GM19468 (cell line): Measurements from ENCODE around the gene KATNA1.
"Not testable (repeated sequence)": the region's sequence is repeated elsewhere in the genome, so short reads cannot be mapped to it uniquely, and the experiment has no call there.

Experiments used
- ATAC-seq: cut with Tn5 transposase; IDR thresholded peaks from one replicate; pipeline ENCODE4 v1.9.1; 2021; ENCODE audit warnings: mild to moderate bottlenecking, moderate library complexity, moderate number of reproducible peaks; ENCODE audit not compliant: unreplicated experiment; ENCODE audit errors: extremely low read depth

KATNA1 gene

DNA sequence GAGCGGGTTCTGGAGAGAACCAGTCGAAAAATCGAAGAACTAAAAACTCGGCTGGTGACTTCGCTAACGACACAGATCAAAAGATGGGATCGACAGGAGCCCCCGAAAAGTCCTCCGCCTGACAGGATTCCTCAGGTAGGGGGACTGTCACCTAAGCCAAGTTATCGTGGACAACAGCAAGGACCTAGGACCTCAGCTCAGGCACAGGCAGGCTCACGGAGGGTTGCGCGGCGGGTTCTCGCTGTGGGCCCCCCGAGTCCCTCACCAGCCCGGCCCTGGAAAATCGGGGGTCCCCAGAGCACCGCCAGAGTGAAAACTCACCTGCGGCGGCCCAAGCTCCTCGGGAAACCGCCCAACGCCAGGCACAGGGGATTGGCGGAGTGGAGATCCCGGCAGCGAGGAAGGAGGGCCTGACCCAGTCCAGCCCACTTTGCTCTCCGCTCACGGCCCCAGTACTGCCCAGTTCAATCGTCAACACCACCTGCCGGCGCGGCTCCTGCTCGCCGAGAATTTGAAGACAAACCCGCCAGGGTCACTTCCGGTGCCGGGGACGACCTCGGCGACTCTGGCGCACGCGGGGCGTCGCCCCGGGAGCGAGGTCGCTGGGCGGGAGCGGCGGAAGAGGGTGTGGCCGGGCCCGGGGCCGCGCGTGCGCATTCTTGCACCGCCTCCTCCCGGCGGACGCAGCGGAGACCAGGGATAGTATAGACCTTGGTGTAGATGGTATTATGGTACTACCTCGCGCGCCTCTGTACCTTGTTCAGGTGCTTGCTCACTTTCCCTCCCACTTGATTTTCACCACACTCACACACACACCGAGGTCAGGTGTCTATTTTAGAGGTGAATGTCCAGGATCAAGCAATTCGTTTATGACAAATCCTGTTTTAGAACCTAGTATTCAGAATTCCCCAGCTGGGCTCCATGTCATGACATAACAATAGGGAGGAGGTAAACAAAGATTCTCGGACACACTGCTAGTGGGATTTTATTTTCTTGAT is at the start of gene KATNA1:
Gene KATNA1 (minus strand): TSS at position 567 of the 998 bp plus-strand sequence. CDS start 10,167 bp downstream, outside the sequence.
- ATAC-seq, result peak; percentile 75

- no peak for ATAC-seq
These were observed 49.7 kb upstream of the KATNA1 start for GRCh38 chr6:149698175-149698574.

GRCh38 chr6:149696901-149697300 is 48.4 kb upstream of the KATNA1 start:
- no peak for ATAC-seq

DNA sequence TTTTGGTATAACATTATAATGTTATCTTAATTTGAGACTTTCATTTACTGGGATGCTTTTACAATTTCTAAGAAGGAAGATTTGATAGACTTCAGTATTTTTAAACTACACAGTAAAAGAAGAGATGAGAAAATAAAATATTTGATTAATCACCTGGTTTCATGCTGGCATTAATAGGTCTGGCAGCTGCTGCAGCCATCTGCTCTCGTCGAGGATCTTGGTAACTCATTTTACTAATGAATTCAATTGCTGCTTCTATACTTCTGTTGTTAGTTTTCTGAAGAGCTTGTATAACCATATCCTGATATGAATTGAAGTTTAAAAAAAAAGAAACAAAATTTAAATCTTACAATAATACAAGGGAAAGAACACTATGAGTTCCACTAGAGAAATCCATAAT is 46.4 kb upstream of the KATNA1 start:
- no peak for ATAC-seq

DNA sequence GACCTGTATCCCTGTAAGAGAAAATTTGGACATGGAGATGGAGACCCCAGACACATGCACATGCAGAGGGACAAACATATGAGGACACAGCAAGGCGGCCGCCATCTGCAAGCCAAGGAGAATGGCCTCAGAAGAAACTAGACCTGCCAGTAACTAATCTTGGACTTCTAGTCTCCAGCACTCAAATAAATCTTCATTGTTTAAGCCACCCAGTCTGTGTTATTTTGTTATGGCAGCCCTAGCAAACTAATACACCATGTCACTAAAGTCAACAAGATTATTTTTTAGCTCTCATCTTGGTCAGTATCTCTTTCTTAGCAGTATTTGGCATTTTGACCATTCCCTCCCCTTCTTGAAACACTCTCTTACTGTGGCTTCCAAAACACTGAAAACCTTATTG is 42.7 kb upstream of the KATNA1 start:
- no peak for ATAC-seq

- ATAC-seq, result no peak
These were observed 37.7 kb upstream of the KATNA1 start for GRCh38 chr6:149686230-149686629.

DNA sequence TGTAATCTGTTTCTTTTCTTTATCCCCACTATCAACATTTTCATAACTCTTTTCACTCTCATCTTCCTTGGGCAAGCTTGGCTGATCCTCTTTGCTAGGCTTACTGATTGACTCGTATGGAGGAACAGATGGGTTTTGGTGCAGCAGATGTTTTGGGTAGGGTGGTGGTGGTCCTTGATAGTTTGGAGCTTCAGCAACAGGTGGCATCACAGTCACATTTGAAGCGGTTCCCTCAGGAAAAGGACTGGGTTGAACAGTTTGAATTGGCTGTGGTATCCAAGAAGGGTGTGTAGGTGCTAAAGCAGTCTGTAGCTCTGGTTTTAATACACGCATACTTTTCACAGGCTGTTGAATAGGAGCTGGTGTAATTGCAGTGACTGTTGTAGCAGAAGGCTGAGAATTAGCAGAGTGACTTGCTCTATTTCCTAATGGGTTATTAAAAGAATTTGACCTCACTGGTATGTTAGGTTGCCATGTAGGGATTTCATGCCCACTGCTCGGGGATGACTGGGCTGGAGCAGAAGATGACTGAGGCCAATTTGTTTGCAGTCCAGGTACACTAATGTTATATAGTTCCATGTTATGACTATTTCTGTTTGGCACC is 34.8 kb upstream of the KATNA1 start:
- no peak for ATAC-seq

DNA sequence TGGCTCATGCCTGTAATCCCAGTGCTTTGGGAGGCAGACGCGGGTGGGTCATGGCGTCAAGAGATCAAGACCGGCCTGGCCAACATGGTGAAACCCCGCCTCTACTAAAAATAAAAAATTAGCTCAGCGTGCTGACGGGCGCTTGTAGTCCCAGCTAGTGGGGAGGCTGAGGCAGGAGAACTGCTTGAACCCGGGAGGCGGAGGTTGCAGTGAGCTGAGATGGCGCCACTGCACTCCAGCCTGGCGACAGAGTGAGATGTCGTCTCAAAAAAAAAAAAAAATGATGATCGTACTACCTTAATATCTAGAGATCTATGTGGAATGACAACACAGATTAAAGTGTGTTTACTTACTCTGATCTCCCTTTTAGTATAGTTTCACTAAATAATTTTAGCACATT is 33.3 kb upstream of the KATNA1 start:
- ATAC-seq, result not testable (repeated sequence)

GRCh38 chr6:149681209-149681608 is 32.7 kb upstream of the KATNA1 start:
- ATAC-seq, result no peak

GRCh38 chr6:149680503-149680902 is 32.0 kb upstream of the KATNA1 start:
- ATAC-seq, result peak; percentile 39

DNA sequence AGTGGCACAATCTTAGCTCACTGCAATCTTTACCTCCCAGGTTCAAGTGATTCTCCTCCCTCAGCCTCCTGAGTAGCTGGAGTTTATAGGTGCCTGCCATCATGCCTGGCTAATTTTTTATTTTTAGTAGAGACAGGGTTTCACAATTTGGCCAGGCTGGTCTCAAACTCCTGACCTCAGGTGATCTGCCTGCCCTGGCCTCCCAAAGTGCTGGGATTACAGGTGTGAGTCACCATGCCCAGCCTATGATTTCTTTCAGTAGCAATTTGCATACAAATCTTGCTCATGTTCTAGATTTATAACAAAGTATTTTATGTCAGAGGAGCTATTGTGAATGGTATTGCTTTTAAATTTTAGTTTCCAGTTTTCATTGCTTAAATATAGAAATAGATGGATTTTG is 23.8 kb upstream of the KATNA1 start:
- not testable (repeated sequence) for ATAC-seq

DNA sequence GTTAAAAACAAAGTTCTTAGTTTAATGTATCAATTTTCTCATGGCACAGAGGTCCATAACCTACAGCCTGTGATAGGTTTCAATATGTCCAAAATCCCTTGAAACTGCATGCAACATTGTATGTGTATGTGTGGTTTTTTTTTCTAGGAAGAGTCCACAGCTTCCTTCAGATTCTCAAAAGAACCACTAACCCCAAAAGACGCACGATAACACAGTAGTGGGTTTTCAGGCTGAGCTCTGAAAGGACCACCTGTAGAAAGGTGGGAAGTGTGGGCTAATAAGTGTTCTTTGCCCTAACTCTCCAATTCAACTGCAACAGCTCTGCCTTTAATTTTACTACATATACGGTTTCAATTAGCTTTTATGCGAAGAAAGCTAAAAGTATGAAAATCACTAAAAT is 11.5 kb upstream of the KATNA1 start:
- no peak for ATAC-seq

GRCh38 chr6:149657441-149657840 is 8.9 kb upstream of the KATNA1 start:
- no peak for ATAC-seq

GRCh38 chr6:149651056-149651455 is 2.5 kb upstream of the KATNA1 start:
- ATAC-seq, result no peak

DNA sequence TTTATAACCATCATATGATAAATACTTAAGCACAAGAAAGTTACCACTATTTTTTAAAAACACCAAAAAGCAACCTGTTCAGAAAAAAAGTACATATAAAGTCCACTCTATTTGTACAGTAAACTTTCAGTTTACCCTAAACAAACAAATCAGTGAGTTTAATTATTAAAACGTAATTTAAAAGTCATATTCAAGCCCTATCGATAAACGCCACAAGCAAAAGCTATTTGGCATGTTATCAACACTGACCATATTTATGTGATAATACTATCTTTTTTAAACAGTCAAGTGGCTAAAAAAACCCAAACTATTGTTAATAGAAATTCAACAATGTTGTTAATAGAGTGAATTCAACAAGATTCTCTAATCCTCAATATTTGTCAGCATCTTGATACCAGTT is 1.9 kb downstream of the KATNA1 start:
- no peak for ATAC-seq

DNA sequence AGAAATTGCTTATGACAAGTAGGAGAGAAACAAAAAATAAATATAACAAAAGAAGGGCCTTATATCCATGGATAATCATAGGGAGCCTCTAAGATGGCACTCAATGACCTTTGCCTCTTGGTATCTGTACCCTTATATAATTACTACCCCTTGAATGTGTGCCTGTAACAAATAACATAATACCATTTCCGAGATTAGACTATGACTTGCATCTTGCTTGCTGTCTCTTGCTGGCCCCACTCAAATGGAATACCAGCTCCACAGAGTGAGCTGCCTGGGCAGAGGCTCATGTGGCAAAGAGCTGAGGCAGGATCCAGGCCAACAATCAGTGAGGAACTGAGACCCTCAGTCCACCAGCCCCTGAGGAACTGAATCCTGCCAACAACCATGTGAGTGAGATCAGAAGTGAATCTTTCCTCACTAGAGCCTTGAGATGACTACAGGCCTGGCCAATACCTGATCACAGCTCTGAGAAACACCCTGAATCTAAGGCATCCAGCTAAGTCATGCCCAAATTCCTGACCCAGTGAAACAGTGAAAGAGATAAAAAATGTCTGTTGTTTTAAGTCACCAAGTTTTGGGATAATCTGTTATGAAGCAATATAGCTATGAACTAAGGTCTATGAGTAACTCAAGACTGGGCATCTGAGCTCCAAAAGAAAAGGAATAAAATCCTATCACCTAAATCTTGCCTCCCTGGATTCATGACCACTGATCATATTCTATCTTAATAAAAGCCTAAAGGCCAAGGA is 5.5 kb downstream of the KATNA1 start:
- ATAC-seq, result no peak

DNA sequence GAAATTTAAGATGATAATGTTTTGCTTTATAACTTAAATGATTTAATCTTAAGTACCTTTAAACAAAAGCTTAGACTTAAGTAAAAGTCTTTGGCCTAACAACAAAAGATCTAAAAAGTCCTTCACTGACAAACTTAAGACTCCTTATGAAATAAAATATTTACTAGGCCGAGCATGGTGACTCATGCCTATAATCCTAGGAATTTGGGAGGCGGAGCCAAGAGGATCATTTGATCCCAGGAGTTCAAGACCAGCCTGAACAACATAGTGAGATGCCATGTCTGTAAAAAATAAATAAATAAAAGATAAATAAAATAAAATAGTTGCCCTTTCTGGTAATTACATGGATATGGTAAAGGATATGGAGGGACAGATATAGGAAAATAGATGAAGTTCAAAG is 12.4 kb downstream of the KATNA1 start:
- ATAC-seq, result no peak

DNA sequence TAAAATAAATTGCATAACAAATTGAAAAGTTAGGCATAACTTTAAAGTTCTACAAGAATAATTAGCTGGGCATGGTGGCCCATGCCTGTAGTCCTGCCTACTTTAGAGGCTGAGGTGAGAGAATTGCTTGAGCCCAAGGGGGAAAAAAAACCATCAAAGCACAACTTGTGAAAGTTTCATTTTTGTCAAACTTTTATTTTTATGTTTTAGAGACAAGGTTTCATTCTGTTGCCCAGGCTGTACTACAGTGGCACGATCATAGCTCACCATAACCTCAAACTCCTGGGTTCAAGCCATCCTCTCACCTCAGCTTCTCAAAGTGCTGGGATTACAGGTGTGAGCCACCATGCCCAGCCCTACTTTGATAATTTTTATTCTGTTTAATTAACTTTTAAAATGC is 14.2 kb downstream of the KATNA1 start:
- no peak for ATAC-seq

DNA sequence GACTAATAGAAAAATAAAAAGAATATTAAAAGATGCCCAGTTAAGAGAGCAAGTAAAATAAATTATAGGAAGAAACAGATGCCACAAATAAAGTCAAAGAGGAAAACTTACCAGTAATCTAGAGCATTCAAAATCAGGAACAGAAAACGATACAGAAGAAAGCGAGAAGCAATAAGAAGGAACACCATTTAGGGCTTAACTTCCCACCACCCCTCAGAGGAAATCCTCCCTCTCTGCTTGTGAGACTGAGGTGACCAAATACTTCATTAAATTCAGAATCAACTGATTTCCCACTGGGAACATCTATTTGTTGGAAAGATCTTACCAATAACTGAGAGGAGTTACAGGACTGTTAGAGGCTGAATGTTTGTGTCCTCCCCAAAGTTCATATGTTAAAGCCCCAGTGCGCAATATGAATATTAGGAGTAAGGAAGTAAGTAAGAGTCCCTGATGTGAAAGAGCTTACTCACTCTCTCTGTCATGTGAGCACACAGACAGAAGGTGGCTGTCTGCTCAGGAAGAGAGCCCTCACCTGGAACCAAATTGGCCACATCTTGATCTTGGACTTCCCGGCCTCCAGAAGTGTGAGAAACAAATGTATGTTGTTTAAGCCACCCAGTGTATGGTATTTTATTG is 19.5 kb downstream of the KATNA1 start:
- ATAC-seq, result peak; percentile 84

DNA sequence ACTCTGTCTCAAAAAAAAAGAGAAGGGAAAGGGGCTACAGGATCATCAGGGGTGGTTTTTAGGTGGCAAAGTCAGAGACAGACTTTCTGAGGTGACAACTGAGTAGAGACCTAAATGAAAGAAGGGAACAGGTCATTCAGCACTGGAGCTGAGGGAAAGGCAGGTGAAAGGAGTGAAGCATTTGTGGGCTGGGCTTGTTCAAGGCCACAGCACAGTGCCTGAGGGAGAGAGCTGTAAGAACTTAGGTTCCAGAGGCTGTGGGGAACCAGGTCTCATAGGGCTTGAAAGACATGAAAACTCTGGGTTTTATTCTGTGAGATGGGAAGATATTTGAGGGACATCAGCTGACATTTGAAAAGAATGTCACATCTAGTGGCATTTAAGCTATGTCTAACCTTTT is 20.8 kb downstream of the KATNA1 start:
- no peak for ATAC-seq
